Activated naive CD4-positive, alpha-beta T cell (primary cell): ENCODE data around the gene SWT1.

Source experiments
- DNase-seq, 4 experiments: peaks; one replicate each; lab custom pipeline; 2025; lab: John Stamatoyannopoulos, UW

The SWT1 gene

DNA sequence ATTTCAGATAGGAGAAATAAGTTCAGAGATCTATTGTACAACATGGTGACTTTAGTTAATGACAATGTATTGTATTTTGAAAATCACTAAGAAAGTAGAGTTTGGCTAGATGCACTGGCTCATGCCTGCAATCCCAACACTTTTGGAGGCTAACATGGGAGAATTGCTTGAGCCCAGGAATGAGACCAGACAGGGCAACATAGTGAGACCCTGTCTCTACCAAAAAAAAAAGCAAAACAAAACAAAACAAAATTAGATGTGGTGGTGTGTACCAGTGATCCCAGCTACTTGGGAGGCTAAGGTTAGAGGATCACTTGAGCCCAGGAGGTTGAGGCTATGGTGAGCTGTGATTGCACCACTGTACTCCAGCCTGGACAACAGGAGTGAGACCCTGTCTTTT, 132.9 kb downstream of the SWT1 start:
- no peak for DNase-seq

GRCh38 chr1:185291159-185291558, 134.2 kb downstream of the SWT1 start:
- DNase-seq, result no peak

- DNase-seq, result no peak
Measured at GRCh38 chr1:185291652-185292051, 134.7 kb downstream of the SWT1 start.

GRCh38 chr1:185292237-185292636, 135.3 kb downstream of the SWT1 start:
- DNase-seq, result no peak

- DNase-seq, result no peak
Measured at GRCh38 chr1:185293967-185294542, 137.1 kb downstream of the SWT1 start.

- no peak for DNase-seq
Measured at GRCh38 chr1:185295091-185295490, 138.1 kb downstream of the SWT1 start.

DNA sequence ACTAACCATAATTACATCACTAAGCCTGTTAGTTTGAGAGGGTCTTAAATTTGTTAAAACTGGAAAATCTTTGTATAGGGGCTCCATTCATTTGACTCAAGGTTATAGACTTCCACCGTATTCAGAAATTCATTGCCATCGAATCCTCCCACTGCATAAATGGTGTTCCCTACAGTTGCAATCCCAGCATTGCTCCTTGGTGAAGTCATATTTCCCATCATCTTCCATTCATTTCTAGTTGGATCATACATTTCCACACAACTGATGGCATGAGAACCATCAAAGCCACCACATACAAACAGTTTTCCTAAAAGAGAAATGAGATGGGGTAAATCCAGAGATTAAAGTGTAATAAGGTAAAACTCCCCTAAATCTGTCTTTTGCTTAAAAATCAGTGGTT, 141.0 kb downstream of the SWT1 start:
- no peak for DNase-seq

DNA sequence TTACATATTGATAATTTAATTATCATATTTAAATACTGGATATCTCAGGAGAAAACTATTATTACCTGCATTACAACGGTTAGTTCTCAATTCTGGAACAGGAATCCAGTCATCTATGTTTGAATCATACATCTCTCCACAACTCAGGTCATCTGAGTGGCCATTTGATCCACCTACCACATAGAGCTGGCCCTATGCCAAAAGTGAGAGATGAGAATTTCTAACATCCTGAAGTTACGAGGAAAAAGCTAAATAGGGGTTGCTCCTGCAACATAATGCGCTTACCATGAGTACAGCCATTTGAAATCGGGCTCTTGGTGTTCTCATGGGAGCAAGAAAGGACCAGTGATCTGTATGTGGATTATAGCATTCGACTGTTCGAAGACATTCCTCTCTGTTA, 143.2 kb downstream of the SWT1 start:
- DNase-seq, result no peak

- DNase-seq, result no peak
Measured at GRCh38 chr1:185305419-185305818, 148.5 kb downstream of the SWT1 start.

- DNase-seq, result no peak
Measured at GRCh38 chr1:185308126-185308525, 151.2 kb downstream of the SWT1 start.

DNA sequence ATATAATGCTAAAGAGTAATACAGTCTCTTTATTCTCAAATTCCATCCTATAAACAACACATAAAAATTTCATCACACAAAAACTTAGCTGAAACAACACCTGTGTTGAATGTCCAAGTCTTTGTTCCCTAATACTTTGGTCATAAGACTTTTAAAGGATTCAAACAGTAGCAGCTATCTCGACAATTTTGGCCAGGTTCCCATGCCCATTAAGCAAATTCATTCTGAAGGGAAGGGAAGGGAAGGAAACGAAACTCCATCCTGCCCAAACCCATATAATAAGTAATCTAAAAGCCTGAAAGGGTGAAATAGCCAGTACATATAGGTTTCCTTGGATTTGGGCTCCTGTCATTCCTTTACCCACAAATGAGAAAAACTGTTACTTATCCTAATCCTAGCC, 152.6 kb downstream of the SWT1 start:
- DNase-seq, result no peak

DNA sequence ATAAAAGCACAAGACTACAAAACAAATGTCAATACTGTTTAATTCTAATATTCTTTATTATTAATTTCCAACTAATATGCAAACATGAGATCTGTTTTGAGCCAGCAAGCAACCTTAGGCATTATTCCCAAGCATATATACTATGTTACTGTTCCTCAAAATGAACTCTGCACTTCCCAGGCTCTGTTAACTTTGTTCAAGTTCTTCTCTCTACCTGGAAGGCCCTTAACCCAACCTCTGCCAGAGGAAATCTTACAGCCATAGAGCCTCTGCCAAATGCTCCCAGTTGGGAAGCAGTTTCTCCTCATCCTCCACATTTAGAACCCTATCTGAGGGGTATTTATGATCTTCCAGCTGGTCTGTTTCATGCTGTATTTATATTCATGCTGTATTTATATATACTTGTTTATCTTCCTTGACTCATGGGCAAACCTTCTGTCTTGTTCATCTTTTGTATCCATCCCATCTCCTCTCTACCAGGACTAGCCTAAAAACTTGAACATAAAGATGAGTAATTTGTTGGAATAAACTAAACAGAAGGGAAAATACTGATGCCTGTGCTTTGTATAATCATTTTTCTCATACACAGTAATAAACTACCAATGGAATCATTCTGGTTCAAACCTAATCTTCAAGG, 154.7 kb downstream of the SWT1 start:
- DNase-seq, result no peak

DNA sequence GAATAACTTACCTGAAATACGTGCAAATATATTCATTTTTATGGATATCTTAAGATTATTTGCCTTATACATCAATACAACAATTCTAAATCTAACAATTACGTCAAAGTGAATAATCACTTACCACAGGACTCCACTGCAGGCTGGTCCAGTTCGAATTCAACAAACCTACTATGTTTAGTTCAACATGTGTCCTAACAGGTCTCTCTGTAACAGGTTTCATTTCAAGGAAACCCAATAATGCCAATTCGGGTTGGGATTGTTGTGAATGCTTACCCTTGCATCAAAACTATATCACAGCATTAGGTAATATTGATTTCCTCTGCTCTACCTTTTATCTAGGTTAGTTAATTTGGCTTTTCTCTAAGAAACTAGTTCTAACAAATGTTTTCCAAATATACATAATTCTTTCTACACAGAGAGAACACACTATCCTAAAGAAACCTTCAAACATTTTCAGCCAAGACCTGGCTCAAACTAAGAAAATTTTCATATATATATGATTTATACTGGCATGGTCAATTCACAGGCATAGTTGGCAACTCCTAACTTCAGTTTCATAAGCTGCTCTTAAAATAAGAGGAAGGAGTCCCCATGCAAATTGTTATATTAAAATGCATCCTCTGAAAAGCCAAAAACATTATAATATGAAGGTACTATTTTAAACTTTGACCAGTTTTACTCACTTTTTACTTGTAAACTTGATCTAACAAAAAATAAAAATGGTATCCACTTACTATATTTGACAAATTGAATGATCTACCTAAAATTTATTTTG, 155.6 kb downstream of the SWT1 start:
- DNase-seq, result no peak

DNA sequence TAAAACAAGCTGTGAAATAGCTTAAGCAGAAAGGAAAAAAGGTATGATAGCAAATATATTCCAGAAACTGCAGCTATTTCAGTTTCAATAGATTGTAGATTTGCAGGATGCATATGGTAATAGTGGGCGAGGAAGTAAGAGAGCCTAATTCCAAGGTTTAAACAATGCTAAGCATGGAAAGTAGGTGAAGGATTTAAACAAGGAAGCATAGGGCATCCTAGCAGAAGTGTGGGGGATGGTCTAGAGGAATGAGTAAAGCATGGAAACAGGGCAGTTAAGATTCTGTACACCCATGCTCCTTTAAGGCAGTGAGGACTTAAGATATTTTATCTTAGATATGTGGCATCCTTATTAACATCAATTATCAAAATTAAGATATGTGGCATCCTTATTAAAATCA, 157.4 kb downstream of the SWT1 start:
- no peak for DNase-seq

GRCh38 chr1:185315445-185316071, 158.6 kb downstream of the SWT1 start:
- DNase-seq, result no peak

DNA sequence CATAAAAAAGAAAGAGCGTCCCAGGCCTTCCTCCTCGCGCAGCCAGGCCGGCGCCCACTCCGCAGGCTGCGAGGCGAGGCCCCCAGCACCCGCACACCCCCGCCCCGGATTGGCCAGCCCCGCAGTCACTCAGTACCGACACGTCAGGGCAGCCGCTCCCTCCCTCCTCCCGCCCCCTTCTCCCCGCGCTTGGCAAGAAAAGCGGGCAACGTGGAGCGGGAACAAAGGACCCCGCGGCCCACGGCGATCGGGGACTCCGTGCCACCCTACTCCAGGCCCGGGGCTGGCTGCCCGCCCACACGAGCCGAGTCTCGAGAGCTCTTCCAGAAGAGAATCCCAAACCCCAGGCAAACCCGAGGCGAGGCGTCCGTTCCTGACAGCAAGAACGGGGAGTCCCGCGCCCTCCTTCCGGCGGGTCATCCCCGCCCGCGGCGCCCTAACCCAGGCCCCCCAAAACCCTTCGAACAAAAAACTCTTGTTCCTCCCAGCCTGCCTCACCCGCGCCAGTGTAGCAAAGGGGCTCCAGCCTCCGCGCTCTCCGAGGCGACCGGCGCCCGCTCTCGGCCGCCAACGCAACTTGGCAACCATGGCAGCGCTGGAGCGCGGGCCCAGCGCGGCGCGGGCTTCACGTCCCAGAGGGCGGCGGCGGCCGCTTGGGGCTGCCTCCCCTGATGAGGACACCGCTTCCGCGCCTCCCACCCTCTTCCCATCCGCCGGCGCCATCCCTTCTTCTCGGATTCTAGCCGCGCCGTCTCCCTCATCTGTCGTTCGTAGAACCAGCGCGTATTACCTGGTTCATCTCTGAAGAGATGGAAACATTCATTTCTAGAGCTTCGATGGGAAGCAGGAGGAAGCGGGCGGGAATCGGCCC, 159.4 kb downstream of the SWT1 start:
- peak; percentile 65 to 84 (median 77) for DNase-seq

GRCh38 chr1:185317034-185317885, 160.3 kb downstream of the SWT1 start, which contains the start of gene IVNS1ABP:
IVNS1ABP (minus strand) TSS chr1:185317243; CDS start chr1:185309493, 7,750 bp downstream.
- peak; percentile 91 to 99 (median 96) for DNase-seq

DNA sequence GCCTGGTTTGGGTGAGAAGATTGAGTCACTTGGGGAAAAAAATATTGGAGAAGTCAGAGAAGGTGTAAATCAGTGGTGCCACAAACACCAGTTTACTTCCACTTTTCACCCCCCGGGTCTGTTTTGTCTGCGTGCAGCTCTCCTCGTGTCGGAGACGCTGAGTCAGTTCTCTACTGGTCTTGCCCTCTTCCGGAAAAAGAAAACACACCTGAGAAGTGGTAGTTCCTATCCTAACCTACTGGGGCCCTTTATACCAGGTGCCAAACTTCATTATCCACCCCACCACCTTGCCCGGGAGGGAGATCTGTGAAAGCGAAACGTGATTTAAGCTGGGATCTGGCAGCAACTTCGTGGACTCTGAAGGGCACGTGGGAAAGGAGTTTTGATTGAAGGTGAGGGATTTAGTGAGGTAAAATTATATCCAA, 160.9 kb downstream of the SWT1 start:
- peak in 3 of 4 experiments; percentile 19 to 59 (median 55) for DNase-seq

DNA sequence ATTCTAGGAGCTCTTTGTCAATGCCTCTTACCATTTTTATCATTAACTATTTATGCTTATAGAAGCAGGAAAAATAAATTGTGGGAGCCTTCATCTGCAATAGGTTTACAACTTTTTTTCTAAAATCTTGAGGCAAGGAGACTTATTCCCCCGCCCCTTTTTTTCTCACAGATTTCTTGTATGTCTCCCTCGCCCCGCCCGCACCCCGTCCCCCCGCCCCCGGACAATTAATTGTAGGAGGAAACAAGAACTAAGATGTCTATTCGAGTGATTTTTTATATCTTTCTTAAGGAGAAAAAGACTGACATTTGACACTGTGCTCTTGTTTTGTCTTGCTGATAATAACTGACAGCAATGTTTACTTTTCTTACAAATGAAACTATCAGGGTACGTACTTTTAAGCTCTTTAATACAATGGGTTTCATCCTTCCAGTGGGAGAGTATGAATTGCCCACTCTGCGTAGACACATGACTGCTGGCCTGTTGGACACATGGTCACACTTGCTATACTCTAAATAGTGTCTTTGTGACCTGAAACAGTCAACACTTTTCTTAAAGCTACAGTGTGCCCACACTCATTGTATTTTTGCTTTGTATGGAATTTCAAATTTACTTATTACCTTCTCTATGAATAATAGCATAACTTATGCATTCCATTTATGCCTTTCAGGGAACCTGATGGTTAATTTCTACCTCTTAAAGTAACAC, 161.6 kb downstream of the SWT1 start:
- no peak for DNase-seq

- no peak for DNase-seq
Measured at GRCh38 chr1:185319139-185319475, 162.1 kb downstream of the SWT1 start.
